Lung (tissue), 12 donors: ENCODE results near the gene CFAP65. TPM values are rescaled to one million over a fixed set of nuclear protein-coding genes. Genes with fewer than 3 reads are reported as not detected.

Experiments
- ATAC-seq: fragments of 200-7000 bp; cut with Tn5 transposase; one replicate; pipeline ENCODE4 v1.9.1; 2020; ENCODE audit warnings: moderate number of reproducible peaks; ENCODE audit not compliant: insufficient read depth, low FRiP score
- DNase-seq, 3 donors: peaks; one replicate each; pipeline ENCODE4 v3.0.0-alpha.2; 2013 to 2017
- H3K27ac ChIP-seq, 2 donors: one replicate each; pipeline ENCODE4 v1.5.1; 2013; ENCODE audit warnings: mild to moderate bottlenecking in 2 of 2, moderate library complexity in 2 of 2, control low read depth in 1 of 2, inconsistent platforms in 1 of 2, low read depth in 1 of 2, low read length in 1 of 2
- H3K27me3 ChIP-seq, 3 donors: one replicate each; pipeline ENCODE4 v1.5.1; 2013; ENCODE audit warnings: low read length in 2 of 3; ENCODE audit not compliant: control insufficient read depth in 3 of 3, insufficient read depth in 3 of 3
- H3K36me3 ChIP-seq, 4 donors: one replicate each; pipeline ENCODE4 v1.5.1; 2013; ENCODE audit warnings: low read length in 4 of 4, mild to moderate bottlenecking in 1 of 4, moderate library complexity in 1 of 4; ENCODE audit not compliant: control insufficient read depth in 4 of 4, insufficient read depth in 4 of 4
- H3K4me1 ChIP-seq, 5 donors: one replicate each; pipeline ENCODE4 v1.5.1; 2013; ENCODE audit warnings: low read length in 5 of 5, mild to moderate bottlenecking in 2 of 5, moderate library complexity in 1 of 5; ENCODE audit not compliant: control insufficient read depth in 5 of 5, insufficient read depth in 5 of 5
- H3K4me3 ChIP-seq: one replicate; pipeline ENCODE4 v1.5.1; 2013; ENCODE audit warnings: mild to moderate bottlenecking, control low read depth, moderate library complexity
- H3K9ac ChIP-seq, 2 donors: one replicate each; pipeline ENCODE4 v1.5.1; 2013; ENCODE audit warnings: low read length in 2 of 2, control low read depth in 1 of 2; ENCODE audit not compliant: insufficient read depth in 1 of 2
- H3K9me3 ChIP-seq, 4 donors: one replicate each; pipeline ENCODE4 v1.5.1; 2013; ENCODE audit warnings: low read length in 3 of 4, mild to moderate bottlenecking in 1 of 4, moderate library complexity in 1 of 4; ENCODE audit not compliant: control insufficient read depth in 4 of 4, insufficient read depth in 3 of 4
- WGBS, 2 donors: extraction: QIAGEN DNeasy Blood & Tissue Kit; methylation state at CpG; one replicate each; pipeline ENCODE4 v1.1.7; 2013; 5-methylcytosine and 5-hydroxymethylcytosine counted together
- polyA plus RNA-seq, 2 donors: library from polyadenylated mRNA; stranded (reverse); fragments of 200-250 nt; gene quantifications; one replicate each; pipeline ENCODE4 v1.2.1, GENCODE V29; 2013
- total RNA-seq, 2 donors: library from RNA; depleted of rRNA in 1 of 2; stranded (reverse); fragments of >200 nt in 1 of 2; gene quantifications; one replicate each; pipeline ENCODE4 v1.2.1, GENCODE V29; 2014 to 2021
- TF ChIP-seq, protein P1 (sequence below): IDR thresholded peaks from 2 replicates; pipeline ENCODE4 v1.5.1; 2012; ENCODE audit warnings: mild to moderate bottlenecking; ENCODE audit errors: control extremely low read depth, extremely low read depth
- donor health status: control.
- donor health status: control.
- donor health status: Bipolar disorder and iron deficiency.
- donor health status: healthy.
- donor health status: DM: yes; HTN: yes; CAD: no.

CFAP65 gene
- total and polyA plus RNA-seq, 4 donors: 3.9 to 16.5 (median 8.1) TPM

DNA sequence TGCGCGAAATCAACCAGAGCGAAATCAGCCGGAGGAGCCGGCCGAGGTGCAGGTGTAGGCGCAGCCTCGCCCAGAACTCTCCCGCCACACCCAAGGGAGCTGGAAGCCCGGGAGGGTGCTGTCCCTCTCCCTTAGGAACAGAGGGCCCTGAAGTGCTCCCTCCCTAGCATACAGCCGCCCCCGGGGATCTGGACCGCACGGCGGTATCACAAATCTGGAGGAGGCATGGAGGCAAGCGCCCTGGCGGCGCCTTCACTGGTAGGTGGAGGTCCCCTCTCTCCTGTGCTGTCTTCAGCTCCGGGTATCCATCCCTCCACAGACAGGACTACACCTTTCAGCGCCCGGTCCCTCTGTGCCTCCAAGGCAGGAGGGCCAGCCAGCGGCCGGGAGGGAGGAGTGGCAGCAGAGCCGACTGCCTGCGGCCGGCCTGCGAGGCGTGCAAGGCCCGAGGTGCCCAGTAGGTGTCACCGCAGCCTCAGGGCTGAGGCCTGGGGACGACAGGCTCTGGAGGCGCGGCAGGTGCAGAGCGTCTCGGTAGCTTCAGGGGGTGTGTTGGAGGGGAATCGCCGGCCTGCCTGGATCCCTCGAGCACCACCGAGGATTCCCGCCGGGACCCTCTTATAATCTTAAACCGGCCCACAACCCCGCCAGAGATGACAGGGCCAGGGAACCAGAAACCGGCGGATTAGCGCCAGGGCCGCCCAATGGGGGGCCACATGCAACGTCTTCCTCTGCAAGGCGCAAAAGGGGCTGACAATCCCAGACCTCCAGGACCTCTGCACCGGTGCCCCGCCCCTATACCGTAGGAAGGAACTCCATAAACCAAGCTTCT lies 16.6 kb upstream of the CFAP65 start:
- ATAC-seq (peak; percentile 87), DNase-seq (peak; percentile 55 to 74 (median 72))
- peaks cover 0 to 4% (median 0%) of the 10 kb centered on the region in 4 donors for H3K36me3 ChIP-seq
- H3K9ac ChIP-seq: no peak overlapping the region
- WGBS, 2 donors: 4 to 14% methylated on average over 52 of the region's 52 CpGs
- H3K9me3 ChIP-seq: no peaks in the 10 kb centered on the region
- H3K27me3 ChIP-seq: peaks cover 0 to 55% (median 44%) of the 10 kb centered on the region in 3 donors
- no peak overlapping the region for H3K27ac ChIP-seq
- H3K4me1 ChIP-seq: peaks cover 0 to 16% (median 0%) of the 10 kb centered on the region in 5 donors
- no peak overlapping the region for H3K4me3 ChIP-seq
- TF ChIP-seq, protein P1, sequence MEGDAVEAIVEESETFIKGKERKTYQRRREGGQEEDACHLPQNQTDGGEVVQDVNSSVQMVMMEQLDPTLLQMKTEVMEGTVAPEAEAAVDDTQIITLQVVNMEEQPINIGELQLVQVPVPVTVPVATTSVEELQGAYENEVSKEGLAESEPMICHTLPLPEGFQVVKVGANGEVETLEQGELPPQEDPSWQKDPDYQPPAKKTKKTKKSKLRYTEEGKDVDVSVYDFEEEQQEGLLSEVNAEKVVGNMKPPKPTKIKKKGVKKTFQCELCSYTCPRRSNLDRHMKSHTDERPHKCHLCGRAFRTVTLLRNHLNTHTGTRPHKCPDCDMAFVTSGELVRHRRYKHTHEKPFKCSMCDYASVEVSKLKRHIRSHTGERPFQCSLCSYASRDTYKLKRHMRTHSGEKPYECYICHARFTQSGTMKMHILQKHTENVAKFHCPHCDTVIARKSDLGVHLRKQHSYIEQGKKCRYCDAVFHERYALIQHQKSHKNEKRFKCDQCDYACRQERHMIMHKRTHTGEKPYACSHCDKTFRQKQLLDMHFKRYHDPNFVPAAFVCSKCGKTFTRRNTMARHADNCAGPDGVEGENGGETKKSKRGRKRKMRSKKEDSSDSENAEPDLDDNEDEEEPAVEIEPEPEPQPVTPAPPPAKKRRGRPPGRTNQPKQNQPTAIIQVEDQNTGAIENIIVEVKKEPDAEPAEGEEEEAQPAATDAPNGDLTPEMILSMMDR: peak; percentile 98

DNA sequence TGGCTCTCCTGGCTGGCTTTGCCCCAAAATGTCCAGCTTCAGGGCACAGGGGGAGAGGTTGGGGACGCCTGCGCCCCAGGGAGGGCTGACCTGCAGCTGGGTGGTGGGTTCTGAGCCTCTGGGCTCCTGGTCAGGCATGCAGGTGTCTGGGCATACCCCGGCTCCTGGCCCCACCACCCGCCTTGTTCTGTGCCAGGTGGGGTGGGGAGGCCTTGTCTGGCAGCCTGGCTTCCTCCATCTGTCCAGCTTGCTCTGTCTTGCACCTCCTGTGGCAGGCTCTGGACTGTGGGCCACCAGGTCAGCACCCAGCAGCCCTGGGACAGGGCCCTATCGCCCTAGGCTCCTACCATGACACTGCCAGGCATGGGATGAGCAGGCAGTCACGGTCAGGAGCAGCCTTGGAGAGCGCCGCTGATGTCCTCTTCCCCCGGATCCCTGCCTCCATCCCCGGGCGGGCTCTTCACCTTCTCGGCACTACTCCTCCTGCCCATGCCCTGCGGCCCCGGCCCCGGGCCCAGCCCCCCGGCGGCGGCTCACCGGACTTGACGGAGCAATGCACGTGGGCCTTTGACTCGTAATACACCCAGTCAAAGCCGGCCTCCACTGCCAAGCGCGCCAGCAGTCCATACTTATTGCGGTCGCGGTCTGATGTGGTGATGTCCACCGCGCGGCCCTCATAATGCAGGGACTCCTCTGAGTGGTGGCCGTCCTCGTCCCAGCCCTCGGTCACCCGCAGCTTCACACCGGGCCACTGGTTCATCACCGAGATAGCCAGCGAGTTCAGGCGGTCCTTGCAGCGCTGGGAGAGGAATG lies 15.8 kb upstream of the CFAP65 start:
- Histone ChIP-seq H3K4me3 (no peak overlapping the region), H3K27ac (no peak overlapping the region), H3K27me3 (peaks cover 0 to 47% (median 40%) of the 10 kb centered on the region in 3 donors), H3K9me3 (no peaks in the 10 kb centered on the region), H3K9ac (no peak overlapping the region), H3K36me3 (peaks cover 0 to 4% (median 0%) of the 10 kb centered on the region in 4 donors), H3K4me1 (peaks cover 0 to 16% (median 0%) of the 10 kb centered on the region in 5 donors)
- TF ChIP-seq, protein P1: no peak
- DNase-seq (no peak), ATAC-seq (no peak)
- WGBS, 2 donors: 18 to 34% methylated on average over 39 to 40 of the region's 40 CpGs

DNA sequence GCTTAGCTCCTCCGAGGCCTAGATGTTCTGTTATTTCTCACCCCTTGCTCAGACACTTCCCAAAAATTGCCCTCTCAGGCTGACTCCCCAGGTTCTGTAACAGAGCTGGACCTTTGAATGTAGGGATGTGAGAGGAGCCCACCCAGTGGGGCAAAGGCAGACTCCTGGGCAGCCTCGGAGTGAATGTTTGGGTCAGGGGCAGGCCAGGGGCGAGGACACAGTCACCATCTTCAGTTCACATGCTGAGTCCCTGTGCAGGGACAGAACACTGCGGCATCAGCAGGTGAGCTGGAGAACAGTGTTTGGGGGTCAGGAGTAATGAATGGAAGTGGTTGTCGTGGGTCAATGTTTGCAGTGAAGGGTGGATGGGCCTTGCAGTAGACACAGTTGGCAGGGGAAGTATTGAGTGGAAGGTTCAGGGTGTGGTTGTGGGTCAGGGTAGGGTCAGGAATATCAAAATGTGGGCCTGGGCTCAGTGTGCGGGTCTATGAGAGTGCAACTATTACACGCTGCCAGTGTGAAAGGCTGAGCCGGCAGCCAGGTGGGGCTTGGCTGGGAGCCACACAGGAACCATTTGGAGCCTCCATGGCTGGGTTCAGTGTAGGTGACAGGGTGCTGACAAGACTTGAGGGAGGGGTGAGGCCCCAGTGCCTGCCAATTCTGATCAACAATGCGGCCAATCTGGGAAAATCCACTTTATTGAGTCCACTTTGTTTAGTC lies 15.0 kb upstream of the CFAP65 start:
- Histone ChIP-seq H3K9me3 (no peaks in the 10 kb centered on the region), H3K4me1 (peaks cover 0 to 16% (median 0%) of the 10 kb centered on the region in 5 donors), H3K27me3 (peaks cover 0 to 40% (median 32%) of the 10 kb centered on the region in 3 donors), H3K36me3 (peaks cover 0 to 4% (median 0%) of the 10 kb centered on the region in 4 donors), H3K9ac (no peak overlapping the region), H3K27ac (no peak overlapping the region), H3K4me3 (no peak overlapping the region)
- no peak for DNase-seq
- no peak for ATAC-seq
- TF ChIP-seq, protein P1: no peak
- WGBS, 2 donors: 77 to 82% methylated on average over 9 of the region's 9 CpGs
